ENCODE measurements around the gene ZNF471.

Gene ZNF471

GRCh38 chr19:56573914-56574313 lies 66.3 kb downstream of the ZNF471 start:
- DNase-seq (ENCODE audit: low read depth, low spot score): no peak

GRCh38 chr19:56577719-56578602 lies 70.3 kb downstream of the ZNF471 start:
- DNase-seq (ENCODE audit: low read depth, low spot score): no peak
